ENCODE measurements around the gene MYH9. TPM values are rescaled to one million over a fixed set of nuclear protein-coding genes. Genes with fewer than 3 reads are reported as not detected.

Gene MYH9
- total RNA-seq, 6 experiments from 2014 or later = 881 to 1,084 (median 937) TPM

GRCh38 chr22:36374603-36375024, 13.2 kb downstream of the MYH9 start:
- H3K9me3 Mint-ChIP-seq = no peaks in the 10 kb centered on the region
- H3K36me3 Mint-ChIP-seq (ENCODE audit: low read depth) = peaks cover 42% of the 10 kb centered on the region
- no peak for TF ChIP-seq CTCF (IDR thresholded peaks at IDR 0.05)
- H3K4me1 Mint-ChIP-seq (ENCODE audit: low read depth) = peaks cover 89% of the 10 kb centered on the region
- peak overlapping the region; percentile 67 for H3K4me3 Mint-ChIP-seq
- DNase-seq = peak; percentile 56
- H3K27me3 Mint-ChIP-seq (ENCODE audit: insufficient read depth) = peaks cover 9% of the 10 kb centered on the region
- H3K27ac Mint-ChIP-seq = peak overlapping the region; percentile 89

GRCh38 chr22:36373258-36373579, 14.5 kb downstream of the MYH9 start:
- peaks cover 33% of the 10 kb centered on the region for H3K36me3 Mint-ChIP-seq (ENCODE audit: low read depth)
- no peak for DNase-seq
- peak overlapping the region; percentile 90 for H3K27ac Mint-ChIP-seq
- H3K27me3 Mint-ChIP-seq (ENCODE audit: insufficient read depth) = peaks cover 9% of the 10 kb centered on the region
- no peaks in the 10 kb centered on the region for H3K9me3 Mint-ChIP-seq
- no peak for TF ChIP-seq CTCF (IDR thresholded peaks at IDR 0.05)
- H3K4me1 Mint-ChIP-seq (ENCODE audit: low read depth) = peaks cover 92% of the 10 kb centered on the region
- H3K4me3 Mint-ChIP-seq = peak overlapping the region; percentile 32

GRCh38 chr22:36371920-36372319, 15.8 kb downstream of the MYH9 start:
- peaks cover 27% of the 10 kb centered on the region for H3K36me3 Mint-ChIP-seq (ENCODE audit: low read depth)
- H3K27ac Mint-ChIP-seq = peak overlapping the region; percentile 90
- TF ChIP-seq CTCF (IDR thresholded peaks at IDR 0.05) = no peak

GRCh38 chr22:36369922-36370791, 17.6 kb downstream of the MYH9 start:
- TF ChIP-seq CTCF (IDR thresholded peaks at IDR 0.05) = no peak
- DNase-seq = peak; percentile 59
- Mint-ChIP-seq H3K4me3 (peak overlapping the region; percentile 66), H3K9me3 (no peaks in the 10 kb centered on the region), H3K36me3 (ENCODE audit: low read depth) (peaks cover 32% of the 10 kb centered on the region), H3K4me1 (ENCODE audit: low read depth) (peaks cover 98% of the 10 kb centered on the region), H3K27me3 (ENCODE audit: insufficient read depth) (peaks cover 4% of the 10 kb centered on the region), H3K27ac (peak overlapping the region; percentile 90)

More at GRCh38 chr22:36371920-36372319, 15.8 kb downstream of the MYH9 start:
- Mint-ChIP-seq H3K4me3 (peak overlapping the region; percentile 66), H3K27me3 (ENCODE audit: insufficient read depth) (peaks cover 2% of the 10 kb centered on the region), H3K9me3 (no peaks in the 10 kb centered on the region), H3K4me1 (ENCODE audit: low read depth) (peaks cover 92% of the 10 kb centered on the region)
- no peak for DNase-seq

GRCh38 chr22:36369004-36369921, 18.5 kb downstream of the MYH9 start:
- Mint-ChIP-seq H3K4me1 (ENCODE audit: low read depth) (peaks cover 98% of the 10 kb centered on the region), H3K4me3 (peak overlapping the region; percentile 59), H3K27ac (peak overlapping the region; percentile 90), H3K9me3 (no peaks in the 10 kb centered on the region), H3K36me3 (ENCODE audit: low read depth) (peaks cover 29% of the 10 kb centered on the region), H3K27me3 (ENCODE audit: insufficient read depth) (peaks cover 7% of the 10 kb centered on the region)
- DNase-seq = no peak
- no peak for TF ChIP-seq CTCF (IDR thresholded peaks at IDR 0.05)
